GM23338 (cell line): ENCODE results near the gene ZNF782. TPM values are rescaled to one million over a fixed set of nuclear protein-coding genes. Genes with fewer than 3 reads are reported as not detected.

ENCODE experiments used
- ATAC-seq: fragments of 200-7000 bp; cut with Tn5 transposase; 3 replicates; pipeline ENCODE4 v1.9.1; 2020
- DNase-seq: peaks from one replicate; pipeline ENCODE4 v3.0.0-alpha.2; 2015; ENCODE audit warnings: low spot score
- H2AFZ ChIP-seq: fragments of 200-600 bp; sonication (generic); 2 replicates; pipeline ENCODE4 v1.8.0; 2016; ENCODE audit warnings: antibody characterized with exemption, mild to moderate bottlenecking, moderate library complexity
- H3F3A ChIP-seq: fragments of 200-600 bp; sonication (generic); replicated peaks from 2 replicates; pipeline ENCODE4 v1.8.0; 2017; ENCODE audit warnings: antibody characterized with exemption, mixed run types, low read depth
- H3K27ac ChIP-seq: fragments of 200-600 bp; sonication (generic); 2 replicates; pipeline ENCODE4 v1.6.1; 2016; ENCODE audit warnings: low read depth
- H3K27me3 ChIP-seq: fragments of 200-600 bp; sonication (generic); 2 replicates; pipeline ENCODE4 v1.8.0; 2016; ENCODE audit warnings: mild to moderate bottlenecking, mixed run types, moderate library complexity; ENCODE audit not compliant: insufficient read depth
- H3K36me3 ChIP-seq: fragments of 200-600 bp; sonication (generic); 2 replicates; pipeline ENCODE4 v1.8.0; 2016; ENCODE audit warnings: mild to moderate bottlenecking; ENCODE audit not compliant: insufficient read depth
- H3K4me1 ChIP-seq: fragments of 200-600 bp; sonication (generic); 2 replicates; pipeline ENCODE4 v1.8.0; 2016; ENCODE audit warnings: mild to moderate bottlenecking, moderate library complexity; ENCODE audit not compliant: insufficient read depth
- H3K4me2 ChIP-seq: fragments of 200-600 bp; sonication (generic); 2 replicates; pipeline ENCODE4 v1.7.1; 2017; ENCODE audit warnings: mixed run types
- H3K4me3 ChIP-seq: fragments of 200-600 bp; sonication (generic); 2 replicates; pipeline ENCODE4 v1.6.1; 2016; ENCODE audit warnings: mixed run types
- H3K79me2 ChIP-seq: fragments of 200-600 bp; sonication (generic); replicated peaks from 2 replicates; pipeline ENCODE4 v1.8.0; 2017; ENCODE audit warnings: mild to moderate bottlenecking; ENCODE audit not compliant: insufficient read depth
- H3K9me2 ChIP-seq: fragments of 200-600 bp; sonication (generic); 2 replicates; pipeline ENCODE4 v1.8.0; 2017; ENCODE audit not compliant: insufficient read depth
- H4K20me1 ChIP-seq: fragments of 200-600 bp; sonication (generic); replicated peaks from 2 replicates; pipeline ENCODE4 v1.8.0; 2017; ENCODE audit warnings: mild to moderate bottlenecking; ENCODE audit not compliant: insufficient read depth
- H3K27ac Mint-ChIP-seq: 2 replicates; pipeline ENCODE4 v1.8.0; 2020; ENCODE audit warnings: inconsistent platforms, mild to moderate bottlenecking, moderate library complexity, mixed read lengths
- H3K27me3 Mint-ChIP-seq: 3 replicates; pipeline ENCODE4 v1.8.0; 2022; ENCODE audit warnings: low read depth, mild to moderate bottlenecking, moderate library complexity, mixed read lengths, inconsistent platforms; ENCODE audit not compliant: insufficient read depth, poor library complexity
- H3K36me3 Mint-ChIP-seq: 3 replicates; pipeline ENCODE4 v1.8.0; 2021; ENCODE audit warnings: low read depth, mild to moderate bottlenecking, inconsistent platforms, moderate library complexity, mixed read lengths
- H3K4me1 Mint-ChIP-seq: 3 replicates; pipeline ENCODE4 v1.8.0; 2020; ENCODE audit warnings: mild to moderate bottlenecking, inconsistent platforms, mixed read lengths
- H3K4me3 Mint-ChIP-seq: 3 replicates; pipeline ENCODE4 v1.8.0; 2021; ENCODE audit warnings: moderate library complexity, mild to moderate bottlenecking, inconsistent platforms, mixed read lengths
- H3K9me3 Mint-ChIP-seq: 3 replicates; pipeline ENCODE4 v1.8.0; 2020; ENCODE audit warnings: moderate library complexity, mild to moderate bottlenecking, inconsistent platforms, mixed read lengths
- CTCF ChIP-seq, 2 experiments: fragments of 200-600 bp in 1 of 2; sonication (generic) in 1 of 2; conservative IDR thresholded peaks; 2 replicates each; pipeline versions ENCODE4 v1.5.1 to v1.6.1; 2016 to 2017; ENCODE audit warnings: antibody characterized with exemption in 2 of 2, low read depth in 2 of 2, mild to moderate bottlenecking in 2 of 2, moderate library complexity in 1 of 2
- EZH2 ChIP-seq: fragments of 200-600 bp; sonication (generic); IDR thresholded peaks from one replicate; pipeline ENCODE4 v1.8.0; 2017; ENCODE audit warnings: antibody characterized with exemption, mild to moderate bottlenecking, low read depth; ENCODE audit not compliant: unreplicated experiment
- JUNB ChIP-seq: IDR thresholded peaks from one replicate; pipeline ENCODE4 v1.6.1; 2016; ENCODE audit warnings: antibody characterized with exemption; ENCODE audit not compliant: unreplicated experiment
- REST ChIP-seq: IDR thresholded peaks from one replicate; pipeline ENCODE4 v1.6.1; 2018; ENCODE audit warnings: antibody characterized with exemption; ENCODE audit not compliant: unreplicated experiment
- polyA plus RNA-seq: library from polyadenylated mRNA; unstranded; fragments of >200 nt; fragmentation: Nextera tagmentation; extraction: Ambion mirVana; gene quantifications from 2 replicates; pipeline ENCODE4 v1.2.1, GENCODE V29; 2016
- total RNA-seq: library from RNA; depleted of rRNA; stranded (reverse); fragments of >200 nt; shearing (Covaris generic); gene quantifications from 2 replicates; pipeline ENCODE4 v1.2.3, GENCODE V29; 2014
- TF ChIP-seq, protein P1 (sequence below): IDR thresholded peaks from 2 replicates; pipeline ENCODE4 v1.6.1; 2016; ENCODE audit warnings: antibody characterized with exemption
- TF ChIP-seq, protein P2 (sequence below): fragments of 250-450 bp; sonication (Bioruptor Pico); IDR thresholded peaks from 2 replicates; pipeline ENCODE4 v1.5.0; 2020; ENCODE audit warnings: mild to moderate bottlenecking, moderate library complexity

The ZNF782 gene
- total and polyA plus RNA-seq, 2 experiments from 2014 or later: 2.1 to 5.0 TPM

- H3K27me3 ChIP-seq: peaks cover 40% of the 10 kb centered on the region
- H3K27me3 Mint-ChIP-seq: peaks cover 16% of the 10 kb centered on the region
- H3K4me1 ChIP-seq: peaks cover 9% of the 10 kb centered on the region
- no peaks in the 10 kb centered on the region for H3K36me3 ChIP-seq
- peaks cover 11% of the 10 kb centered on the region; the same call in 2 of the 3 replicates for H3K4me1 Mint-ChIP-seq
- no peak overlapping the region for H3K4me3 Mint-ChIP-seq
- no peaks in the 10 kb centered on the region for H3K79me2 ChIP-seq
- no peaks in the 10 kb centered on the region for H3K9me2 ChIP-seq
- no peak overlapping the region for H3K4me2 ChIP-seq
- no peaks in the 10 kb centered on the region for H3K36me3 Mint-ChIP-seq
- no peak overlapping the region for H2AFZ ChIP-seq
- no peak overlapping the region for H3K4me3 ChIP-seq
- no peak overlapping the region for H3K27ac Mint-ChIP-seq
- H3K27ac ChIP-seq: no peak overlapping the region
- TF ChIP-seq JUNB: no peak
- no peak for TF ChIP-seq EZH2
- no peak for TF ChIP-seq CTCF (conservative IDR thresholded peaks at IDR 0.05; ENCODE audit: low read depth in 2 of 2)
- no peak for TF ChIP-seq REST
- H3K9me3 Mint-ChIP-seq: no peaks in the 10 kb centered on the region
- DNase-seq (no peak), ATAC-seq (no peak)
- no peaks in the 10 kb centered on the region for H3F3A ChIP-seq
- H4K20me1 ChIP-seq: no peaks in the 10 kb centered on the region
Measured at GRCh38 chr9:96874201-96874785, 20.0 kb upstream of the ZNF782 start.

GRCh38 chr9:96871176-96871575 lies 16.9 kb upstream of the ZNF782 start:
- Mint-ChIP-seq H3K9me3 (peaks cover 3% of the 10 kb centered on the region; the same call in 2 of the 3 replicates), H3K4me3 (no peak overlapping the region), H3K27me3 (peaks cover 4% of the 10 kb centered on the region), H3K4me1 (peaks cover 10% of the 10 kb centered on the region; the same call in 2 of the 3 replicates), H3K27ac (no peak overlapping the region), H3K36me3 (no peaks in the 10 kb centered on the region)
- Histone ChIP-seq H3K27ac (no peak overlapping the region), H3K79me2 (no peaks in the 10 kb centered on the region), H3K4me3 (no peak overlapping the region), H3K36me3 (no peaks in the 10 kb centered on the region), H3K4me2 (no peak overlapping the region), H2AFZ (no peak overlapping the region), H3K27me3 (peaks cover 10% of the 10 kb centered on the region; the same call in 1 of the 2 replicates), H3F3A (no peaks in the 10 kb centered on the region), H4K20me1 (no peaks in the 10 kb centered on the region), H3K4me1 (peaks cover 5% of the 10 kb centered on the region; the same call in 1 of the 2 replicates), H3K9me2 (no peaks in the 10 kb centered on the region)
- ATAC-seq: no peak
- no peak for DNase-seq
- TF ChIP-seq EZH2: no peak
- TF ChIP-seq, protein P1, sequence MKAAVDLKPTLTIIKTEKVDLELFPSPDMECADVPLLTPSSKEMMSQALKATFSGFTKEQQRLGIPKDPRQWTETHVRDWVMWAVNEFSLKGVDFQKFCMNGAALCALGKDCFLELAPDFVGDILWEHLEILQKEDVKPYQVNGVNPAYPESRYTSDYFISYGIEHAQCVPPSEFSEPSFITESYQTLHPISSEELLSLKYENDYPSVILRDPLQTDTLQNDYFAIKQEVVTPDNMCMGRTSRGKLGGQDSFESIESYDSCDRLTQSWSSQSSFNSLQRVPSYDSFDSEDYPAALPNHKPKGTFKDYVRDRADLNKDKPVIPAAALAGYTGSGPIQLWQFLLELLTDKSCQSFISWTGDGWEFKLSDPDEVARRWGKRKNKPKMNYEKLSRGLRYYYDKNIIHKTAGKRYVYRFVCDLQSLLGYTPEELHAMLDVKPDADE: no peak
- TF ChIP-seq, protein P2, sequence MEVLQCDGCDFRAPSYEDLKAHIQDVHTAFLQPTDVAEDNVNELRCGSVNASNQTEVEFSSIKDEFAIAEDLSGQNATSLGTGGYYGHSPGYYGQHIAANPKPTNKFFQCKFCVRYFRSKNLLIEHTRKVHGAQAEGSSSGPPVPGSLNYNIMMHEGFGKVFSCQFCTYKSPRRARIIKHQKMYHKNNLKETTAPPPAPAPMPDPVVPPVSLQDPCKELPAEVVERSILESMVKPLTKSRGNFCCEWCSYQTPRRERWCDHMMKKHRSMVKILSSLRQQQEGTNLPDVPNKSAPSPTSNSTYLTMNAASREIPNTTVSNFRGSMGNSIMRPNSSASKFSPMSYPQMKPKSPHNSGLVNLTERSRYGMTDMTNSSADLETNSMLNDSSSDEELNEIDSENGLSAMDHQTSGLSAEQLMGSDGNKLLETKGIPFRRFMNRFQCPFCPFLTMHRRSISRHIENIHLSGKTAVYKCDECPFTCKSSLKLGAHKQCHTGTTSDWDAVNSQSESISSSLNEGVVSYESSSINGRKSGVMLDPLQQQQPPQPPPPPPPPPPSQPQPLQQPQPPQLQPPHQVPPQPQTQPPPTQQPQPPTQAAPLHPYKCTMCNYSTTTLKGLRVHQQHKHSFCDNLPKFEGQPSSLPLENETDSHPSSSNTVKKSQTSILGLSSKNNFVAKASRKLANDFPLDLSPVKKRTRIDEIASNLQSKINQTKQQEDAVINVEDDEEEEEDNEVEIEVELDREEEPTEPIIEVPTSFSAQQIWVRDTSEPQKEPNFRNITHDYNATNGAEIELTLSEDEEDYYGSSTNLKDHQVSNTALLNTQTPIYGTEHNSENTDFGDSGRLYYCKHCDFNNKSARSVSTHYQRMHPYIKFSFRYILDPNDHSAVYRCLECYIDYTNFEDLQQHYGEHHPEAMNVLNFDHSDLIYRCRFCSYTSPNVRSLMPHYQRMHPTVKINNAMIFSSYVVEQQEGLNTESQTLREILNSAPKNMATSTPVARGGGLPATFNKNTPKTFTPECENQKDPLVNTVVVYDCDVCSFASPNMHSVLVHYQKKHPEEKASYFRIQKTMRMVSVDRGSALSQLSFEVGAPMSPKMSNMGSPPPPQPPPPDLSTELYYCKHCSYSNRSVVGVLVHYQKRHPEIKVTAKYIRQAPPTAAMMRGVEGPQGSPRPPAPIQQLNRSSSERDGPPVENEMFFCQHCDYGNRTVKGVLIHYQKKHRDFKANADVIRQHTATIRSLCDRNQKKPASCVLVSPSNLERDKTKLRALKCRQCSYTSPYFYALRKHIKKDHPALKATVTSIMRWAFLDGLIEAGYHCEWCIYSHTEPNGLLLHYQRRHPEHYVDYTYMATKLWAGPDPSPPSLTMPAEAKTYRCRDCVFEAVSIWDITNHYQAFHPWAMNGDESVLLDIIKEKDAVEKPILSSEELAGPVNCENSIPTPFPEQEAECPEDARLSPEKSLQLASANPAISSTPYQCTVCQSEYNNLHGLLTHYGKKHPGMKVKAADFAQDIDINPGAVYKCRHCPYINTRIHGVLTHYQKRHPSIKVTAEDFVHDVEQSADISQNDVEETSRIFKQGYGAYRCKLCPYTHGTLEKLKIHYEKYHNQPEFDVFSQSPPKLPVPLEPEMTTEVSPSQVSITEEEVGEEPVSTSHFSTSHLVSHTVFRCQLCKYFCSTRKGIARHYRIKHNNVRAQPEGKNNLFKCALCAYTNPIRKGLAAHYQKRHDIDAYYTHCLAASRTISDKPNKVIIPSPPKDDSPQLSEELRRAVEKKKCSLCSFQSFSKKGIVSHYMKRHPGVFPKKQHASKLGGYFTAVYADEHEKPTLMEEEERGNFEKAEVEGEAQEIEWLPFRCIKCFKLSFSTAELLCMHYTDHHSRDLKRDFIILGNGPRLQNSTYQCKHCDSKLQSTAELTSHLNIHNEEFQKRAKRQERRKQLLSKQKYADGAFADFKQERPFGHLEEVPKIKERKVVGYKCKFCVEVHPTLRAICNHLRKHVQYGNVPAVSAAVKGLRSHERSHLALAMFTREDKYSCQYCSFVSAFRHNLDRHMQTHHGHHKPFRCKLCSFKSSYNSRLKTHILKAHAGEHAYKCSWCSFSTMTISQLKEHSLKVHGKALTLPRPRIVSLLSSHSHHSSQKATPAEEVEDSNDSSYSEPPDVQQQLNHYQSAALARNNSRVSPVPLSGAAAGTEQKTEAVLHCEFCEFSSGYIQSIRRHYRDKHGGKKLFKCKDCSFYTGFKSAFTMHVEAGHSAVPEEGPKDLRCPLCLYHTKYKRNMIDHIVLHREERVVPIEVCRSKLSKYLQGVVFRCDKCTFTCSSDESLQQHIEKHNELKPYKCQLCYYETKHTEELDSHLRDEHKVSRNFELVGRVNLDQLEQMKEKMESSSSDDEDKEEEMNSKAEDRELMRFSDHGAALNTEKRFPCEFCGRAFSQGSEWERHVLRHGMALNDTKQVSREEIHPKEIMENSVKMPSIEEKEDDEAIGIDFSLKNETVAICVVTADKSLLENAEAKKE (CRISPR knock-in tag): no peak
